Central memory CD8-positive, alpha-beta T cell (primary cell): ENCODE results near the gene TEAD1.

Experiments used
- ATAC-seq: fragments of 150-1000 bp; cut with Tn5 transposase; replicated peaks from 2 replicates; pipeline ENCODE4 v1.10.0; 2022; ENCODE audit warnings: mild to moderate bottlenecking, moderate FRiP score, moderate number of reproducible peaks; ENCODE audit not compliant: poor library complexity, severe bottlenecking; ENCODE audit errors: extremely low read depth
- DNase-seq, 2 donors: peaks; one replicate each; pipeline ENCODE4 v3.0.0; 2021; ENCODE audit warnings: low spot score in 2 of 2
- H3K27ac Mint-ChIP-seq: one replicate; pipeline ENCODE4 v1.8.0; 2022; ENCODE audit warnings: low read depth, mild to moderate bottlenecking, moderate library complexity, mixed read lengths
- H3K27me3 Mint-ChIP-seq: one replicate; pipeline ENCODE4 v1.8.0; 2022; ENCODE audit warnings: mixed read lengths
- H3K36me3 Mint-ChIP-seq: one replicate; pipeline ENCODE4 v1.8.0; 2022; ENCODE audit warnings: mild to moderate bottlenecking, moderate library complexity, mixed read lengths; ENCODE audit not compliant: insufficient read depth
- H3K4me1 Mint-ChIP-seq: one replicate; pipeline ENCODE4 v1.8.0; 2022; ENCODE audit warnings: mixed read lengths
- H3K4me3 Mint-ChIP-seq: one replicate; pipeline ENCODE4 v1.8.0; 2022; ENCODE audit warnings: mild to moderate bottlenecking, moderate library complexity, mixed read lengths
- H3K9me3 Mint-ChIP-seq: one replicate; pipeline ENCODE4 v1.8.0; 2022; ENCODE audit warnings: mixed read lengths

TEAD1 gene

GRCh38 chr11:12673924-12674570 lies at the start of gene TEAD1:
Gene TEAD1, plus strand, starts transcription at chr11:12674421.
- H3K36me3 Mint-ChIP-seq: peaks cover 4% of the 10 kb centered on the region
- H3K27me3 Mint-ChIP-seq: peaks cover 75% of the 10 kb centered on the region
- peak; percentile 65 for ATAC-seq
- no peak within 1 kb of the TSS for H3K27ac Mint-ChIP-seq
- peaks cover 4% of the 10 kb centered on the region for H3K9me3 Mint-ChIP-seq
- H3K4me3 Mint-ChIP-seq: peak within 1 kb of the TSS; percentile 71
- no peaks in the 10 kb centered on the region for H3K4me1 Mint-ChIP-seq
- DNase-seq: peak; percentile 70 to 72

- peaks cover 26% of the 10 kb centered on the region for H3K9me3 Mint-ChIP-seq
- peaks cover 34% of the 10 kb centered on the region for H3K27me3 Mint-ChIP-seq
- H3K4me3 Mint-ChIP-seq: no peak overlapping the region
- DNase-seq: no peak
- no peak for ATAC-seq
- no peaks in the 10 kb centered on the region for H3K36me3 Mint-ChIP-seq
- no peak overlapping the region for H3K27ac Mint-ChIP-seq
- H3K4me1 Mint-ChIP-seq: no peaks in the 10 kb centered on the region
Observed at GRCh38 chr11:12624595-12624994, 49.6 kb upstream of the TEAD1 start.

GRCh38 chr11:12625438-12626071 lies 48.7 kb upstream of the TEAD1 start:
- no peak for DNase-seq
- H3K27ac Mint-ChIP-seq: no peak overlapping the region
- peaks cover 24% of the 10 kb centered on the region for H3K9me3 Mint-ChIP-seq

GRCh38 chr11:12626616-12627015 lies 47.6 kb upstream of the TEAD1 start:
- no peak for DNase-seq
- ATAC-seq: no peak
- Mint-ChIP-seq H3K4me3 (no peak overlapping the region), H3K9me3 (peaks cover 19% of the 10 kb centered on the region), H3K27me3 (peaks cover 31% of the 10 kb centered on the region), H3K27ac (no peak overlapping the region), H3K36me3 (no peaks in the 10 kb centered on the region), H3K4me1 (no peaks in the 10 kb centered on the region)

More at GRCh38 chr11:12625438-12626071, 48.7 kb upstream of the TEAD1 start:
- H3K27me3 Mint-ChIP-seq: peaks cover 34% of the 10 kb centered on the region
- no peaks in the 10 kb centered on the region for H3K36me3 Mint-ChIP-seq
- H3K4me3 Mint-ChIP-seq: no peak overlapping the region
- ATAC-seq: no peak
- H3K4me1 Mint-ChIP-seq: no peaks in the 10 kb centered on the region

DNA sequence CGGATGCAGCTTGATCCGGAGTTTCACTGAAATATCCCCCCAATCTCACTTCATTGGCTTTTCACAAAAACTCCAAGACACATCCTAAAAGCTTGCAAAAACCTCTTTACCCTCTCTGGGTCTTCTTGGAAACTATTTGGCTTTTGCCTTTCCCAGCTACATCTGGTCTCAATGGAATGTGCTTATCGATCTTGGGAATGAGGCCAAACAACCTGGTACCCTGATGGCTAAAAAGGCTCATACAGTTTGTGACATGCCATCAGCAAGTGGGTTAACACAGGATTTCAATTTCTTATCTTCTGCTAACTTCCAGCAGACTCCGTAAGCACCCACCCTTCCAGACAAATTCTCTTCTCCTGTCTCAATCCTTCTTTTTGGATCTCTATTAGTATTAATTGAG lies 45.9 kb upstream of the TEAD1 start:
- H3K36me3 Mint-ChIP-seq: no peaks in the 10 kb centered on the region
- no peak for DNase-seq
- no peak overlapping the region for H3K4me3 Mint-ChIP-seq
- no peaks in the 10 kb centered on the region for H3K4me1 Mint-ChIP-seq
- peaks cover 36% of the 10 kb centered on the region for H3K27me3 Mint-ChIP-seq
- no peak overlapping the region for H3K27ac Mint-ChIP-seq
- no peak for ATAC-seq
- H3K9me3 Mint-ChIP-seq: peaks cover 4% of the 10 kb centered on the region

GRCh38 chr11:12629601-12630313 lies 44.5 kb upstream of the TEAD1 start:
- no peaks in the 10 kb centered on the region for H3K36me3 Mint-ChIP-seq
- DNase-seq (no peak), ATAC-seq (no peak)
- no peaks in the 10 kb centered on the region for H3K9me3 Mint-ChIP-seq
- peaks cover 36% of the 10 kb centered on the region for H3K27me3 Mint-ChIP-seq
- H3K4me3 Mint-ChIP-seq: no peak overlapping the region
- H3K4me1 Mint-ChIP-seq: no peaks in the 10 kb centered on the region
- H3K27ac Mint-ChIP-seq: no peak overlapping the region

- Mint-ChIP-seq H3K4me3 (no peak overlapping the region), H3K27ac (no peak overlapping the region), H3K9me3 (no peaks in the 10 kb centered on the region), H3K27me3 (peaks cover 36% of the 10 kb centered on the region), H3K4me1 (no peaks in the 10 kb centered on the region), H3K36me3 (no peaks in the 10 kb centered on the region)
- DNase-seq (no peak), ATAC-seq (no peak)
Observed at GRCh38 chr11:12631651-12632050, 42.6 kb upstream of the TEAD1 start.

DNA sequence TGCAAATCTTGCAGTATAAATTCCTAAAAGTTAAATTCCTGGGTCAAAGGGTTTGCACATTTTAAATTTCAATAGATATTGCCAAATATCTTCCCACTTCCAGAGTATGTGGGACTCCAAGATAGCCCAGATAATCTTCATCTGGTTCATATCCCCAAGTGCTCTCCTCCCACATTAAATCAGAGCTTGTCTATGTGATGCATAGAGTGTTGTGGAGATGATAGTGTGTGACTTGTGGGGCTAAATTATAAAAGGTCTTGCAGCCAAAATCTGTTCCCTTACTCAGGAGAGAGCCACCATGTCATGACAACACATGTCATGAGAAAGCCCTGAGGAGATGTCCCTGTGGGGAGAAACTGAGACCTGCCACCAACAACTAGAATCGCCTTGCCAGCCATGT lies 39.9 kb upstream of the TEAD1 start:
- Mint-ChIP-seq H3K36me3 (no peaks in the 10 kb centered on the region), H3K9me3 (no peaks in the 10 kb centered on the region), H3K27me3 (peaks cover 37% of the 10 kb centered on the region), H3K27ac (no peak overlapping the region), H3K4me3 (no peak overlapping the region), H3K4me1 (no peaks in the 10 kb centered on the region)
- ATAC-seq (no peak), DNase-seq (no peak)

DNA sequence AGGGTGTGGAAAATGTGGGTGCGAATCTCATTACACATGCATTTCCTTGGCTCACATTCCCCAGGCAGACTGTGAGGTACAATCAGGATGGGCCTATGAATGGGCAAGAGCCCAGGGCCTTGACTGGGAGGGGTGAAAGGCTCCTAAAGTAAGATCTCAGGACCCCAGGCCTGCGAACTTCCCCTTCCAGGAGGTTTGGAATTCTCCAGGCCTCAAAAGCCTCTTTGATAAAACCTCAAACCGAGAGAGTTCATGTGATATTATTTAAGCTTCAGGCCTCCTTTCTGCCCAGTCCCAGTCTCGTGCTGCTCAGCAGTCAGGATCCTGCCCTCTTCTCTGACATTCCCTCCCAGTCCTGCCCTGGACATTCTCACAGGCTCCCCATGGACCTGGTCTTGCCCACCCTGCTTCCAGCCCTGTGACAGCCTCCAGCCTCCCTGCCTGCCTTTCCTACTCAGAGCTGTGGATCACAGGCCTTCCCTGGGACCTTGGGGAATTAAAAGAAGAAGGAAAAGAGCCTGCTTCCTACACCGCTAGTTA lies 37.3 kb upstream of the TEAD1 start:
- H3K27me3 Mint-ChIP-seq: peaks cover 26% of the 10 kb centered on the region
- DNase-seq (no peak), ATAC-seq (no peak)
- H3K9me3 Mint-ChIP-seq: no peaks in the 10 kb centered on the region
- H3K4me3 Mint-ChIP-seq: no peak overlapping the region
- no peak overlapping the region for H3K27ac Mint-ChIP-seq
- H3K36me3 Mint-ChIP-seq: peaks cover 2% of the 10 kb centered on the region
- H3K4me1 Mint-ChIP-seq: no peaks in the 10 kb centered on the region

- H3K9me3 Mint-ChIP-seq: no peaks in the 10 kb centered on the region
Observed at GRCh38 chr11:12639388-12639787, 34.8 kb upstream of the TEAD1 start.

DNA sequence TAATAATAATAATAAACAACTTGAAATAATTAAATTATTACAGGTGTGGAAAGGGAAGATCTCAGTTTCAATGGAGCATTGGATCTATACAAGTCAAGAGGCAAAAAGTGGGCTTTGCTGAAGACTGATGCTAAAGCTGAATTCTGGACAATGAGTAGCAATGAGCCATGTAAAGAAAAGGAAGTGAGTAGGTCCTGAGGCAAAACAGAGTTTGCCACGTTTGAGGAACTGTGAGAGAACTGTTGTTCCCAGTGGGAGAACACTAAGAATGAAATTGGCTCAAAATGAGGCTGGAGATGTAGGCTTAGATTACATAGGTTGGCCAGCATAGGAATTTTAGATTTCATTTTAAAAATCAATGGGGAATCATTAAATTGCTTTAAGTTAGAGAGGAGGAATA lies 33.9 kb upstream of the TEAD1 start:
- ATAC-seq (no peak), DNase-seq (no peak)
- Mint-ChIP-seq H3K36me3 (peaks cover 2% of the 10 kb centered on the region), H3K4me1 (no peaks in the 10 kb centered on the region), H3K27me3 (peaks cover 22% of the 10 kb centered on the region), H3K9me3 (no peaks in the 10 kb centered on the region), H3K4me3 (no peak overlapping the region), H3K27ac (no peak overlapping the region)

More at GRCh38 chr11:12639388-12639787, 34.8 kb upstream of the TEAD1 start:
- Mint-ChIP-seq H3K27me3 (peaks cover 22% of the 10 kb centered on the region), H3K4me3 (no peak overlapping the region), H3K36me3 (peaks cover 2% of the 10 kb centered on the region), H3K4me1 (no peaks in the 10 kb centered on the region), H3K27ac (no peak overlapping the region)
- ATAC-seq: no peak
- no peak for DNase-seq

GRCh38 chr11:12640926-12641849 lies 33.0 kb upstream of the TEAD1 start:
- no peak overlapping the region for H3K4me3 Mint-ChIP-seq
- peaks cover 4% of the 10 kb centered on the region for H3K36me3 Mint-ChIP-seq
- H3K27me3 Mint-ChIP-seq: peaks cover 22% of the 10 kb centered on the region
- H3K9me3 Mint-ChIP-seq: no peaks in the 10 kb centered on the region
- ATAC-seq (no peak), DNase-seq (no peak)
- H3K27ac Mint-ChIP-seq: no peak overlapping the region
- no peaks in the 10 kb centered on the region for H3K4me1 Mint-ChIP-seq
